ENCODE data around the gene TMEM128.
"Not testable (repeated sequence)": the region's sequence is repeated elsewhere in the genome, so short reads cannot be mapped to it uniquely, and the experiment has no call there.

Gene TMEM128

DNA sequence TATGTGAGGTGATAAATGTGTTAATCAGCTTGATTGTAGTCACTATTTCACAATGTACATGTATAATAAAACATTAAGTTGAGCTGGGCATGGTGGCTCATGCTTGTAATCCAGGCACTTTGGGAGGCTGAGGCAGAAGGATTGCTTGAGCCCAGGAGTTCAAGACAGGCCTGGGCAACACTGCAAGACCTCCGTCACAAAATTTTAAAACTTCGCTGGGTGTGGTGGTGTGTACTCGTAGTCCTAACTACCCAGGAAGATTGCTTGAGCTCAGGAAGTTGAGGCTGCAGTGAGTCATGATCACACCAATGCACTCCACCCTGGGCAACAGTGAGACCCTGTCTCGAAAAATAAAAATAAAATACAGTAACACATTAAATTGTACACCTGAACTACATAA is 21.8 kb upstream of the TMEM128 start:
- H3K4me1 Mint-ChIP-seq (ENCODE audit: low read depth): peaks cover 32% of the 10 kb centered on the region
- no peaks in the 10 kb centered on the region for H3K27me3 Mint-ChIP-seq (ENCODE audit: low read depth)
- H3K27ac Mint-ChIP-seq: peak overlapping the region; percentile 85
- peaks cover 43% of the 10 kb centered on the region for H3K36me3 Mint-ChIP-seq (ENCODE audit: low read depth)
- H3K9me3 Mint-ChIP-seq: no peaks in the 10 kb centered on the region
- H3K4me3 Mint-ChIP-seq: peak overlapping the region; percentile 48

DNA sequence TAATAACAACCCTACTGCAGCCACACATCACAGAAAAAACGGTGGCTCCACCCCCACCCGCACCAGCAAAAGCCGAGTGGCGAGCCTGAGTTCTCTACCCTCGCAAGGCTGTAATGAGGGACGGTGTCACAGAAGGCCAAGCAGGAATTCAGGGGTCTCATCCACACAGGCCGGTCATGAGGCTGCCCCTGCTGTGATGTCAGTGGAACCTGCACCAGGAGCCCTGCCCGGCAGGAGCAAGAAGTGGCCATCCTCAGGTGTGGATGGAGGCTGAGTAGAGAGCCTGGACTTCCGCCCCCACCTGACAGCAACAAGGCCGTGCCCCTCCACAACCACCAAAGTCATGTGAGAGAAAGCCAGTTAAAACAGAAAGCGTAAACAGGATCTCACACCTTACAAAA is 21.3 kb upstream of the TMEM128 start:
- Mint-ChIP-seq H3K27ac (peak overlapping the region; percentile 85), H3K36me3 (ENCODE audit: low read depth) (peaks cover 38% of the 10 kb centered on the region), H3K4me3 (peak overlapping the region; percentile 48), H3K27me3 (ENCODE audit: low read depth) (no peaks in the 10 kb centered on the region), H3K9me3 (no peaks in the 10 kb centered on the region), H3K4me1 (ENCODE audit: low read depth) (peaks cover 31% of the 10 kb centered on the region)

DNA sequence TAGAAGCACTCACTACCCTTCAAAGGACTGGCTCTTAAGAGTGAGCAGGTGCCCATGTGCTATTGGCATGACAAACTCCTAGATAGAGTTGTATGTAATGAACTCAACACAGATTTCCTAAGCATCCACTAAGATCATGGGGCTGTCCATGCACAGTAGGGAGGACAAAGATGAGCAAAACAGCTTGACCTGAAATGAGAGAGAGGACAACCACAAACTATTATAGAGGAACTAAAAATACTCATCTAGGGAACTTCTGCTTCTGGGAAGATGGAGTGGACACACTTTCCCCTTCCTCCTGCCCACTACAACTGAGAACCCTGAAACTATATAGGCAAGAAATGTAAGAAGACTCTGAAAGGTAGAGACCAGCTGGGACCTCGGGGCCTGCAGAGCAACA is 20.8 kb upstream of the TMEM128 start:
- peak overlapping the region; percentile 5 for H3K4me3 Mint-ChIP-seq
- no peaks in the 10 kb centered on the region for H3K9me3 Mint-ChIP-seq
- peaks cover 31% of the 10 kb centered on the region for H3K4me1 Mint-ChIP-seq (ENCODE audit: low read depth)
- no peaks in the 10 kb centered on the region for H3K27me3 Mint-ChIP-seq (ENCODE audit: low read depth)
- H3K36me3 Mint-ChIP-seq (ENCODE audit: low read depth): peaks cover 35% of the 10 kb centered on the region
- H3K27ac Mint-ChIP-seq: peak overlapping the region; percentile 78

DNA sequence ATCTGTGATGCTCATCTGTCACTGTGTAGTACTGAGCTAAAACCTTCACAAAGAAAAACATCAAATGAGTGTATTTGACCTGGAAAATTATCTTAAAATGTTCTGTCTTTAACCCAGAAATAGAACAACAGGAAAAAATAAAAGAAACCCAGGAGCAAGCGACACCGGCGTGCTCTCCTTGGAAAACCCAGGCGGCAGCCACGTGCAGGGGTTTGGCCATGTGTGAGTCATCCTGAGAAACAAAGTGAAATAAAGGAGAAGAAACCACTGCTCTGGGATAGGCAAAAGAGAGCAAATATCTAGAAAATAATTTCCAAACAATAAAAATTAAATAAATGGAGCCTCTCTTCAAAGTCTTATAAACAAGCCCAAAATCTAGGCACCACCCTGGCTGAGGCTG is 20.0 kb upstream of the TMEM128 start:
- Mint-ChIP-seq H3K4me1 (ENCODE audit: low read depth) (peaks cover 31% of the 10 kb centered on the region), H3K36me3 (ENCODE audit: low read depth) (peaks cover 32% of the 10 kb centered on the region), H3K9me3 (no peaks in the 10 kb centered on the region), H3K27me3 (ENCODE audit: low read depth) (no peaks in the 10 kb centered on the region), H3K4me3 (no peak overlapping the region), H3K27ac (no peak overlapping the region)

DNA sequence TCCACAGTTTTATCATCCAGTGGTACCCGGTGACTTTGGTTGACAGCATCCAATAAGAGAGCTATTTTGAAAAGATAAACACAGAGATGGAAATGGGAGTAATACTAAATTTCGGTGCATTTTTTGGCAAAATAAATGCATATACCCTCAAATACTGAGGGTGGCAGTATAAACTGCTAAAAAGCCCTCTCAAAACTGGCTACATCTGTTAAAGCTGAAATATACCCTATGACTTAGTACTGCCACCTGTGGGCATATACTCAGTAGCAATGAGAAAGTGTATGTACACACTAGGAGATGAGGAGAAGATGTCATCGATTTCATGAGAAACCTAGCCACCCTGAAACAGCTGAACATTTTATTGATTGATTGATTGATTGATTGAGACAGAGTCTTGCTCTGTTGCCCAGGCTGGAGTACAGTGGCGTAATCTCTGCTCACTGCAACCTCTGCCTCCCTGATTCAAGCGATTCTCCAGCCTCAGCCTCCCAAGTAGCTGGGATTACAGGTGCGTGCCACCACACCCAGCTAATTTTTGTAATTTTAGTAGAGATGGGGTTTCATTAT is 12.2 kb upstream of the TMEM128 start:
- Mint-ChIP-seq H3K9me3 (no peaks in the 10 kb centered on the region), H3K27ac (no peak overlapping the region), H3K4me1 (ENCODE audit: low read depth) (peaks cover 3% of the 10 kb centered on the region), H3K36me3 (ENCODE audit: low read depth) (no peaks in the 10 kb centered on the region), H3K4me3 (no peak overlapping the region), H3K27me3 (ENCODE audit: low read depth) (peaks cover 7% of the 10 kb centered on the region)

DNA sequence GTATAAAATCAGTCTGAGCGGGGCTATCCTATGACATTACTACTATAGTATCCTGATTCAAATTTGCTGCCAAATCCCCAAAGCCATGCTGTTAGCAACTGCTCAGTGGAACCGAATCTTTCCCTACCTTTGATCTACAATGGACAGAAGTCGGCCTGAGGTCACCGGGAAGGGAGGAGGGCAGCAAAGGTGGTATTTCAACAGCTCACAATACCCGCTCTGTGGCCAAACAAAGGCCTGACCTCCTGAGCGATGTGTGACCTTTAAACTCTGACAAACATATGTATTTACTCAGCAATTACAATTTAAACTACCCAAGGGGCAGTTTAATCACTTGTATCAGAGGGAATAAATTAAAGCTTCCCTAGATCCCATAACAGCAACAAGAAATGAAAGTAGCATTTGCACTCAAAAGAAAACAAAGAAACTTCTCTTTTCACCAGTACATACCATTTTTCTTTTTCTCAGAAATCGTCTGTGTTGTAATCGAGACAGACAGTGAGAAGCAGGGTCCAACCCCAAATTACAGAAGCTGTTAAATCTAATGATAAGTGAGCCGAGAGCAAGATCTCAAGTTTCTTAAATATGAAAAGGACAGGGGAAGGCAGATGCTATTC is 11.6 kb upstream of the TMEM128 start:
- peaks cover 11% of the 10 kb centered on the region for H3K27me3 Mint-ChIP-seq (ENCODE audit: low read depth)
- no peak overlapping the region for H3K27ac Mint-ChIP-seq
- no peaks in the 10 kb centered on the region for H3K36me3 Mint-ChIP-seq (ENCODE audit: low read depth)
- no peaks in the 10 kb centered on the region for H3K9me3 Mint-ChIP-seq
- H3K4me1 Mint-ChIP-seq (ENCODE audit: low read depth): peaks cover 3% of the 10 kb centered on the region
- H3K4me3 Mint-ChIP-seq: no peak overlapping the region

DNA sequence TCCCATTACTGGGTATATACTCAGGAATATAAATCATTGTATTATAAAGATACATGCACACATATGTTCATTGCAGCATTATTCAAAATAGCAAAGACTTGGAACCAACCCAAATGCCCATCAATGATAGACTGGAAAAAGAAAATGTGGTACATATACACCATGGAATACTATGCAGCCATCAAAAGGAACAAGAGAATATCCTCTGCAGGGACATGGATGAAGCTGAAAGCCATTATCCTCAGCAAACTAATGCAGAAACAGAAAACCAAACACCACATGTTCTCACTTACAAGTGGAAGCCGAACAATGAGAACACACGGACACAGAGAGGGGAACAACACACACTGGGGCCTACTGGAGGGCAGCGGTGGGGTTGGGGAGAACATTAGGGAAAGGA is 9.7 kb upstream of the TMEM128 start:
- H3K4me1 Mint-ChIP-seq (ENCODE audit: low read depth); H3K36me3 Mint-ChIP-seq (ENCODE audit: low read depth); H3K27ac Mint-ChIP-seq; H3K4me3 Mint-ChIP-seq; H3K9me3 Mint-ChIP-seq: not testable (repeated sequence)
- peaks cover 14% of the 10 kb centered on the region for H3K27me3 Mint-ChIP-seq (ENCODE audit: low read depth)

DNA sequence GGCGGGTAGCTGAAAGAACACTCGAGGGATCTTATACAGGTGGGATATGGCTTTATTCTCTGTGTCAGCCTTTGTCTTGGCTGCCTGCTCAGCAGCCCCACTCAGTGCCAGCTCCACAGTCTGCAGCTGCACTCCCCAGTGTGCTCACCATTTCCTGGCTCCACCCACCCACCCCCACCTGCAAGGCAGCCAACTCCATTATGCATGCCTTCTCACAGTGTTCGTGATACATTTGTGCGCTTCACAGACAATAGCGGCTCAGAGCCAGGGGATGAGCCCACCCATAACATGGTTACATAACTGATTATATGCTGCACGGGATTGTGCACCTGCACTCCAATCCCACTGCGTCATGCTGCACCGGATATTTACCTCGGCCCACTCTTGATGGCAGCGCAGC is 8.8 kb upstream of the TMEM128 start:
- H3K4me3 Mint-ChIP-seq: no peak overlapping the region
- H3K36me3 Mint-ChIP-seq (ENCODE audit: low read depth): no peaks in the 10 kb centered on the region
- H3K27ac Mint-ChIP-seq: no peak overlapping the region
- peaks cover 3% of the 10 kb centered on the region for H3K4me1 Mint-ChIP-seq (ENCODE audit: low read depth)
- no peaks in the 10 kb centered on the region for H3K9me3 Mint-ChIP-seq
- H3K27me3 Mint-ChIP-seq (ENCODE audit: low read depth): peaks cover 14% of the 10 kb centered on the region

DNA sequence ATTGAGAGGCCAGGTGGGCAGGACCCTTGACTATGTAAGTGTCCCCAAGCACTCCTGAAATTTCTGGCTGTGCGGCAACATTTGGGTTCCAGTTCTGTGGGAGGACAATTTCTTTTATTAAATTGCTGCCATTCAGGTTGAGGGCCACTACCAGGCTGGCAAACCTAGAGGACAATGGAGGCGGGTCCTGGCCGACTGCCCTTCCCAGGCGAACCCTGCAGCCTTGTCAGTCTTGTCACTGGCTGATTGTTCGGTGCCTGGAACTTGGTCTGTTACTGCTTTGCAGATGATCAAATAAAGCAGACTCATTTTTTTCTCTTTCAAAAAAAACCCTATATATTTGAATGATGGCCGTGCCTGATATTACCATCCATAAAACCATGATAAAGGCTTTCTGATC is 6.6 kb upstream of the TMEM128 start:
- Mint-ChIP-seq H3K4me3 (no peak overlapping the region), H3K27ac (no peak overlapping the region), H3K4me1 (ENCODE audit: low read depth) (no peaks in the 10 kb centered on the region), H3K36me3 (ENCODE audit: low read depth) (no peaks in the 10 kb centered on the region), H3K9me3 (no peaks in the 10 kb centered on the region), H3K27me3 (ENCODE audit: low read depth) (peaks cover 9% of the 10 kb centered on the region)

DNA sequence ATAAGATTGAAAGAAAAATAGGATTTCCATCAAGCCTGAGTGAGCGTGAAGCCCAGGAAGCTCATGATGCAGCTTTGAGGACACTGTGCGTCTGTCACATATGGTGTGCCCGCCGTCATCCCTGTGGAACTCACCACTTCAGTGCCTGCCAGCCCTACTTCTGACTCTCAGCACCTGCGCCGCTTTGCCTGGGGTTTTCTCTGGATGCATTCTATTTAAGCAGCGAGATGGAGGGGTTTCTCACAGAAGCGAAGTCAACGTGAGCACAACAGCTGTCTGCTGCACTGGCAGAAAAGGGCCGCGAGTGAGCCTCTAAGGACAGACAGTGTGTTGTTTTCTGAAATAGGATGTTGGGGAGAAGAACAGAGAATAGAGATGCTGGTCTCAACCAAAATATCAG is 6.2 kb upstream of the TMEM128 start:
- peaks cover under 1% of the 10 kb centered on the region for H3K4me1 Mint-ChIP-seq (ENCODE audit: low read depth)
- no peaks in the 10 kb centered on the region for H3K9me3 Mint-ChIP-seq
- H3K27me3 Mint-ChIP-seq (ENCODE audit: low read depth): peaks cover 8% of the 10 kb centered on the region
- H3K27ac Mint-ChIP-seq: no peak overlapping the region
- no peaks in the 10 kb centered on the region for H3K36me3 Mint-ChIP-seq (ENCODE audit: low read depth)
- H3K4me3 Mint-ChIP-seq: no peak overlapping the region

DNA sequence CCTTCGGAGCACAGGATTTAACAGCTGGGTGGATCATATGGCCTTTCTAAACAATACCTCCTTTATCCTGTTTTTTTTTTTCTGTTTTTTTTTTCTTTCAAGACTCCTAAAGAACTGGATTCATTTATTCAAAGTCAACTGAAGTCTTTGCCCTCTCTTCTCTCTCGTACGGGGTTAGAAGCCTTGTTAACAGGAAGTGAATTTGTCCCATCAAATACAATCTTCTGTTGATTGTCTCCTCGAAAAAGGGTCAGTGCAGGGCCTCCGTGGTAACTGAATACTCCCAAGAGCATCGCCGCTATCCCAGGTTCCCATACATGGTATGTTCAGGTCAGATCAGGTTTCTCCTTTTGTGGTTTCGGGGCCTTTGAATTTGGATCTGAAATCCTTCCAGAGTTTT is 1.8 kb upstream of the TMEM128 start:
- Mint-ChIP-seq H3K36me3 (ENCODE audit: low read depth) (peaks cover 11% of the 10 kb centered on the region), H3K9me3 (no peaks in the 10 kb centered on the region), H3K27me3 (ENCODE audit: low read depth) (peaks cover 4% of the 10 kb centered on the region), H3K27ac (no peak overlapping the region), H3K4me3 (peak overlapping the region; percentile 36), H3K4me1 (ENCODE audit: low read depth) (peaks cover 22% of the 10 kb centered on the region)

DNA sequence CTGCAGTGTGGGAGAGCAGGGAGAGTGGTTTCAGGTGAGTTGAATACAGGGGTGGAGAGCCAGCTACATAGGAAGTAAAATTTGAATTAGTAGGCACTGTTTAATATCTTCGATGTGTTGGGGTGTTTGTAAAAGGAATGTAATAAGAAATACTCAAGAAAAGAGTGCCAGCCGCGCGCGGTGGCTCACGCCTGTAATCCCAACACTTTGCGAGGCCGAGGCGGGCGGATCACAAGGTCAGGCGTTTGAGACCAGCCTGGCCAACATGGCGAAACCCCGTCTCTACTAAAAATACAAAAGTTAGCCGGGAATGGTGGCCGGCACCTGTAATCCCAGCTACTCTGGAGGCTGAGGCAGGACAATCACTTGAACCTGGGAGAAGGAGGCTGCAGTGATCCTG is 1.3 kb upstream of the TMEM128 start:
- not testable (repeated sequence) for H3K27ac Mint-ChIP-seq; H3K27me3 Mint-ChIP-seq (ENCODE audit: low read depth); H3K9me3 Mint-ChIP-seq; H3K4me3 Mint-ChIP-seq
- Mint-ChIP-seq H3K36me3 (ENCODE audit: low read depth) (peaks cover 13% of the 10 kb centered on the region), H3K4me1 (ENCODE audit: low read depth) (peaks cover 23% of the 10 kb centered on the region)

DNA sequence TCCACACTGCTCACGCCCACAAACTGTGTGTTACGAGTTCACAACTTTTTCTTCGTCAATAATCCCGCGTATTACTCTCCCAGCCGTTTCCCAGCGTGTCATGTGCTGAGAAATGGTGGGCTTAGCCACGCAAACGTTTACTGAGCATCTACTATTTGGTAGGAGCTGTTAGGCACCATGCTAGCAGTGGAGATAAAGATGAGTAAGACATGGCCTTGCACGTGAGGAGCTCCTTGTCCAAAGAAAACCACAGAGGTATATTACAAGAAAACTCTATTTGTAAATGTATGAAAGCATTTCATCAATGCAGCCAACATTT is 821 bp upstream of the TMEM128 start:
- Mint-ChIP-seq H3K27ac (peak overlapping the region; percentile 98), H3K4me1 (ENCODE audit: low read depth) (peaks cover 23% of the 10 kb centered on the region), H3K36me3 (ENCODE audit: low read depth) (peaks cover 16% of the 10 kb centered on the region), H3K4me3 (peak overlapping the region; percentile 85), H3K9me3 (no peaks in the 10 kb centered on the region), H3K27me3 (ENCODE audit: low read depth) (peaks cover 4% of the 10 kb centered on the region)

DNA sequence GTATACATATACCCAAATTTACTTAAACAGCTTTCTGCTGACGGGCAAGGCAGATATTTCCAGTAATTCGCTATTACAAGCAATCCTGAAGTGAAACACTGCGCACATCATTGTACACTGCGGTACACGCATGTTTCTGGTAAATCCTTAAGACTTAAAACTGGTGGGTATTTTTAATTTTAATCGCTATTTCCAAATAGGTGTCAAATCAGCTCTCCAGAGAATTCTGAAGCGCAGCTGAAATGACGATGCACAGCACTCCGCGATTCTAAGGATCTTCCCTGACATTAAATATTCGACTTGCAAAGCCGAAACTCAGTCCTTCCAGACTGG is 361 bp downstream of the TMEM128 start:
- Mint-ChIP-seq H3K27me3 (ENCODE audit: low read depth) (no peaks in the 10 kb centered on the region), H3K4me1 (ENCODE audit: low read depth) (peaks cover 23% of the 10 kb centered on the region), H3K4me3 (peak overlapping the region; percentile 85), H3K9me3 (no peaks in the 10 kb centered on the region), H3K36me3 (ENCODE audit: low read depth) (peaks cover 22% of the 10 kb centered on the region), H3K27ac (peak overlapping the region; percentile 98)

DNA sequence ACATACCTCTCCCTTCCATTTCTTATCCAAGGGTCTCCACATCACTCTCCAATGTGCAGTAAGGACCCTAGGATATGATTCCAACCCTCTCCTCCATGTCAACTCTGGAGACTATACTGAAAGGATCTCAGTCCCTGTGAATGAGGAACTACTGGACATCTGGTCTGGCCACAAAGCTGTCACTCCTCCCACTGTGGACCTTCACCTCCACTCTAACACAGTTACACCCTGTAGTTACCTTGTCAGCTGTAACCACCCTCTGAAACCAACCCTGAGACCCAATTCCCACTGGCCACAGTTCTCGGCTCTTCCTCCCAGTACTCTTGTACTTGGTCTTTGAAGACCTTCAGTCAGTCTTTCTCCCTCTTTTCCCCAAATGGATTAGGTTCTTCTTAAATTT is 2.9 kb downstream of the TMEM128 start:
- no peaks in the 10 kb centered on the region for H3K9me3 Mint-ChIP-seq
- H3K36me3 Mint-ChIP-seq (ENCODE audit: low read depth): peaks cover 30% of the 10 kb centered on the region
- H3K4me1 Mint-ChIP-seq (ENCODE audit: low read depth): peaks cover 23% of the 10 kb centered on the region
- no peak overlapping the region for H3K27ac Mint-ChIP-seq
- no peak overlapping the region for H3K4me3 Mint-ChIP-seq
- H3K27me3 Mint-ChIP-seq (ENCODE audit: low read depth): no peaks in the 10 kb centered on the region

DNA sequence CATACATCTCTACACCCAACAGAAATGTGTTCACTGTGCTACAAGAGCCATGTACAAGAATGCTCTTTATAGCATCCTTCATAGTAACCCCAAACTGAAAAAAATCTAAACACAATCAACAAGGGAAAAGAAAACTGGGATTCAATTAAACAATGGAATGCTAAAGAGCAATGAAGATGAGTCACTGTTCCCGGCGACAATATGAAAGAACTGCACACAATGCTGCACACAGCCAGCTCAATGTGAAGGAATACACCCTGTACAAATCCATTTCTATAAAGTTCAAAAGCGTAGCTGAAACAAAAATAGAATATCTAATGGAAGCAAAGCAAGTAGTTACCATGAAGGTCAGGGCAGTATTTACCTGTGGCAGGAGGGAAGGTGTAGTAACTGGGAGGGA is 8.5 kb downstream of the TMEM128 start:
- H3K9me3 Mint-ChIP-seq; H3K27me3 Mint-ChIP-seq (ENCODE audit: low read depth); H3K4me3 Mint-ChIP-seq; H3K4me1 Mint-ChIP-seq (ENCODE audit: low read depth); H3K27ac Mint-ChIP-seq: not testable (repeated sequence)
- peaks cover 29% of the 10 kb centered on the region for H3K36me3 Mint-ChIP-seq (ENCODE audit: low read depth)
